Prostate gland (tissue), 2 donors: ENCODE results near the gene TFEB. TPM values are rescaled to one million over a fixed set of nuclear protein-coding genes. Genes with fewer than 3 reads are reported as not detected.
A peak's percentile ranks its signal among the peaks of the same experiment; 100 is the strongest.

Experiments used
- DNase-seq: peaks from one replicate; pipeline ENCODE4 v3.0.0-alpha.2; 2019; ENCODE audit warnings: low spot score
- H3K27ac ChIP-seq, 2 donors: fragments of 200-600 bp; sonication (generic); 2 replicates each; pipeline ENCODE4 v1.5.1; 2017 to 2019
- H3K27me3 ChIP-seq: fragments of 200-600 bp; sonication (generic); replicated peaks from 2 replicates; pipeline ENCODE4 v1.5.1; 2019; ENCODE audit not compliant: insufficient read depth
- H3K36me3 ChIP-seq, 2 donors: fragments of 200-600 bp; sonication (generic); 1 replicate in 1 of 2; 2 replicates in 1 of 2; pipeline versions ENCODE4 v1.5.1 to v1.8.1; 2017 to 2019
- H3K4me1 ChIP-seq: fragments of 200-600 bp; sonication (generic); replicated peaks from 2 replicates; pipeline ENCODE4 v1.5.1; 2019
- H3K4me3 ChIP-seq, 2 donors: fragments of 200-600 bp; sonication (generic); 2 replicates each; pipeline ENCODE4 v1.5.1; 2017 to 2019
- H3K9me3 ChIP-seq: fragments of 200-600 bp; sonication (generic); 2 replicates; pipeline ENCODE4 v1.5.1; 2017
- CTCF ChIP-seq, 4 experiments: fragments of 200-600 bp in 2 of 4; fragments of 450-650 bp in 2 of 4; sonication (generic) in 2 of 4; IDR thresholded peaks; 1 replicate in 3 of 4; 2 replicates in 1 of 4; pipeline ENCODE4 v1.5.1; 2016 to 2019; ENCODE audit warnings: antibody characterized with exemption in 4 of 4, mild to moderate bottlenecking in 2 of 4, moderate library complexity in 2 of 4
- POLR2A ChIP-seq: fragments of 450-650 bp; IDR thresholded peaks from one replicate; pipeline ENCODE4 v1.6.1; 2016; ENCODE audit warnings: antibody characterized with exemption, mild to moderate bottlenecking
- POLR2AphosphoS5 ChIP-seq: sonication (generic); formaldehyde crosslinking; IDR thresholded peaks from one replicate; pipeline ENCODE4 v1.6.1; 2017; ENCODE audit warnings: antibody characterized with exemption
- WGBS: methylation state at CpG from one replicate; pipeline ENCODE4 v1.1.5; 2018; 5-methylcytosine and 5-hydroxymethylcytosine counted together
- intact Hi-C: fragments of 100-400 bp; cut with DNase I; formaldehyde crosslinking; loops from one replicate; pipeline ENCODE4 v1.14.2; 2022
- total RNA-seq, 2 donors: library from RNA; depleted of rRNA; stranded (reverse); fragments of >200 nt; gene quantifications; one replicate each; pipeline ENCODE4 v1.1.0, GENCODE V29; 2016

The TFEB gene
- total RNA-seq, 2 donors from 2014 or later: 28.4 to 31.2 TPM

- Histone ChIP-seq H3K9me3 (no peaks in the 10 kb centered on the region), H3K27ac (peak overlapping the region; percentile 45 to 63), H3K4me1 (peaks cover 23% of the 10 kb centered on the region), H3K4me3 (no peak overlapping the region), H3K36me3 (no peaks in the 10 kb centered on the region), H3K27me3 (no peaks in the 10 kb centered on the region)
- DNase-seq: no peak
- intact Hi-C loops: no loop called here
- WGBS: 86% methylated on average over 2 of the region's 3 CpGs
- TF ChIP-seq POLR2A: no peak
- no peak for TF ChIP-seq CTCF (IDR thresholded peaks at IDR 0.05)
- no peak for TF ChIP-seq POLR2AphosphoS5
Observed at GRCh38 chr6:41720262-41720620, 15.2 kb downstream of the TFEB start.

GRCh38 chr6:41719436-41720261 is 15.8 kb downstream of the TFEB start:
- Histone ChIP-seq H3K36me3 (no peaks in the 10 kb centered on the region), H3K4me3 (no peak overlapping the region), H3K9me3 (no peaks in the 10 kb centered on the region), H3K4me1 (peaks cover 27% of the 10 kb centered on the region), H3K27ac (peak overlapping the region; percentile 45 to 63), H3K27me3 (no peaks in the 10 kb centered on the region)
- peak; percentile 35 for DNase-seq
- intact Hi-C loops: no loop called here
- WGBS: 70% methylated on average over 7 of the region's 7 CpGs
- no peak for TF ChIP-seq CTCF (IDR thresholded peaks at IDR 0.05)
- TF ChIP-seq POLR2A: no peak
- TF ChIP-seq POLR2AphosphoS5: peak; percentile 67

GRCh38 chr6:41718828-41719227 is 16.6 kb downstream of the TFEB start:
- no peaks in the 10 kb centered on the region for H3K9me3 ChIP-seq
- no peak overlapping the region for H3K27ac ChIP-seq
- no peak for DNase-seq
- H3K4me1 ChIP-seq: peaks cover 36% of the 10 kb centered on the region
- H3K36me3 ChIP-seq: no peaks in the 10 kb centered on the region
- H3K27me3 ChIP-seq: no peaks in the 10 kb centered on the region
- 71% methylated on average over 5 of the region's 5 CpGs for WGBS
- no peak for TF ChIP-seq POLR2A
- no peak for TF ChIP-seq POLR2AphosphoS5
- no peak for TF ChIP-seq CTCF (IDR thresholded peaks at IDR 0.05)
- intact Hi-C loops: no loop called here
- no peak overlapping the region for H3K4me3 ChIP-seq

- H3K9me3 ChIP-seq: no peaks in the 10 kb centered on the region
- H3K4me1 ChIP-seq: peaks cover 41% of the 10 kb centered on the region
- H3K36me3 ChIP-seq: no peaks in the 10 kb centered on the region
- intact Hi-C loops: no loop called here
- H3K4me3 ChIP-seq: no peak overlapping the region
- no peak overlapping the region for H3K27ac ChIP-seq
- DNase-seq: no peak
- no peaks in the 10 kb centered on the region for H3K27me3 ChIP-seq
- TF ChIP-seq POLR2AphosphoS5 (no peak), CTCF (IDR thresholded peaks at IDR 0.05) (no peak), POLR2A (no peak)
- 89% methylated on average over 1 of the region's 1 CpG for WGBS
Observed at GRCh38 chr6:41717392-41717736, 18.0 kb downstream of the TFEB start.
